KMS-11 (cell line): ENCODE results near the gene MAFB.

Experiments
- H2AFZ ChIP-seq: fragments of 200-600 bp; sonication (generic); 2 replicates; pipeline ENCODE4 v1.6.1; 2016; ENCODE audit warnings: antibody characterized with exemption, mixed run types, low read depth
- H3K27ac ChIP-seq: fragments of 200-600 bp; sonication (generic); 2 replicates; pipeline ENCODE4 v1.6.1; 2016; ENCODE audit warnings: mild to moderate bottlenecking, mixed run types
- H3K27me3 ChIP-seq: fragments of 200-600 bp; sonication (generic); 2 replicates; pipeline ENCODE4 v1.6.1; 2017; ENCODE audit warnings: mild to moderate bottlenecking, low read depth, mixed run types, moderate library complexity; ENCODE audit not compliant: insufficient read depth
- H3K36me3 ChIP-seq: fragments of 200-600 bp; sonication (generic); 2 replicates; pipeline ENCODE4 v1.6.1; 2017; ENCODE audit warnings: mild to moderate bottlenecking, mixed run types; ENCODE audit not compliant: insufficient read depth
- H3K4me1 ChIP-seq: fragments of 200-600 bp; sonication (generic); 2 replicates; pipeline ENCODE4 v1.6.1; 2016; ENCODE audit warnings: mild to moderate bottlenecking, low read depth, mixed run types; ENCODE audit not compliant: poor library complexity, severe bottlenecking
- H3K4me2 ChIP-seq: fragments of 200-600 bp; sonication (generic); 2 replicates; pipeline ENCODE4 v1.7.0; 2016; ENCODE audit warnings: mild to moderate bottlenecking, mixed run types
- H3K4me3 ChIP-seq: fragments of 200-600 bp; sonication (generic); IDR thresholded peaks from 2 replicates; pipeline ENCODE4 v1.6.1; 2017; ENCODE audit warnings: low read depth, low read length, mixed read lengths; ENCODE audit not compliant: insufficient read depth
- H3K79me2 ChIP-seq: fragments of 200-600 bp; sonication (generic); 2 replicates; pipeline ENCODE4 v1.6.1; 2016; ENCODE audit warnings: low read depth, mixed run types; ENCODE audit not compliant: insufficient read depth
- H3K9ac ChIP-seq: fragments of 200-600 bp; sonication (generic); 2 replicates; pipeline ENCODE4 v1.6.1; 2016; ENCODE audit warnings: mild to moderate bottlenecking, mixed run types
- H4K20me1 ChIP-seq: fragments of 200-600 bp; sonication (generic); 2 replicates; pipeline ENCODE4 v1.6.1; 2016; ENCODE audit warnings: mild to moderate bottlenecking, mixed run types; ENCODE audit not compliant: insufficient read depth
- CTCF ChIP-seq: fragments of 200-600 bp; sonication (generic); conservative IDR thresholded peaks from 2 replicates; pipeline ENCODE4 v1.6.1; 2017; ENCODE audit warnings: low read depth, mild to moderate bottlenecking, antibody characterized with exemption, low read length, moderate library complexity, mixed read lengths

Gene MAFB

GRCh38 chr20:40640667-40641066, 48.4 kb downstream of the MAFB start:
- Histone ChIP-seq H3K4me3 (no peak overlapping the region), H3K27ac (no peak overlapping the region), H4K20me1 (no peaks in the 10 kb centered on the region), H3K9ac (no peak overlapping the region), H3K79me2 (no peaks in the 10 kb centered on the region), H3K27me3 (no peaks in the 10 kb centered on the region), H3K4me1 (no peaks in the 10 kb centered on the region), H3K4me2 (no peak overlapping the region), H2AFZ (no peak overlapping the region), H3K36me3 (no peaks in the 10 kb centered on the region)
- no peak for TF ChIP-seq CTCF

DNA sequence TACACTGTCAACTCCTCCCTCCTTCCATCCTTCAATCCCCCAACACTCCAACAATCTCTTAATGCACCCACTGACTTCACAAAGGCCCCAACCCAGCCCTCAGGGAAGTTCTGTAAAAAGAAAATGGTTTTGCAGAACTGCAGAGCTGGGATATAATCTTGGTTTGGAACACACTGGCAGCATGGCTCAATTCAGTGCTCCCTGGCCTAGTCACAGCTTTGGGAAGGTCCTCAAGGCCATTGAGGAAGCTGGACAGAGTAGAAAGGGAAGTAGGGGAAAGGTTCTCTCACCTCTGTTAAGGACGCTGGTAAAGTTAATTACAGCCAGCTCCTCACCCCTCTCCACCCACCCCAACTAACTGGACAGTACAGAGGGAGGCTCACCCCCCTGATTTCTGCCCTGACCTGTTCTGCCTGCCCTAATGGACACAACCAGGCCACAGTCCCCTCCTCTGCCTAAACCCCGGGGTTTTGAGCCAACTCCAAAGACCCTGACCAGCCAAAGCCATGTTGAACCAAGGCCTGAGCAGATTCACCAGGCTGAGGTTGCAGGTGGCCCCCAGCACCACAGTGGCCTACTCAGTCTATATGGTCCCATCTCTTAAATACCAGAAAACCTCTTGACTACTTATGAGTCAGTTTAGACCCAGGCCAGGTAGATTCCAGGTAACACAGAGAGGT, 49.2 kb downstream of the MAFB start:
- H3K9ac ChIP-seq = no peak overlapping the region
- no peak overlapping the region for H2AFZ ChIP-seq
- H3K27ac ChIP-seq = no peak overlapping the region
- no peaks in the 10 kb centered on the region for H3K36me3 ChIP-seq
- H3K4me1 ChIP-seq = no peaks in the 10 kb centered on the region
- no peak for TF ChIP-seq CTCF
- no peaks in the 10 kb centered on the region for H3K27me3 ChIP-seq
- H3K4me2 ChIP-seq = no peak overlapping the region
- no peaks in the 10 kb centered on the region for H4K20me1 ChIP-seq
- no peak overlapping the region for H3K4me3 ChIP-seq
- H3K79me2 ChIP-seq = no peaks in the 10 kb centered on the region

DNA sequence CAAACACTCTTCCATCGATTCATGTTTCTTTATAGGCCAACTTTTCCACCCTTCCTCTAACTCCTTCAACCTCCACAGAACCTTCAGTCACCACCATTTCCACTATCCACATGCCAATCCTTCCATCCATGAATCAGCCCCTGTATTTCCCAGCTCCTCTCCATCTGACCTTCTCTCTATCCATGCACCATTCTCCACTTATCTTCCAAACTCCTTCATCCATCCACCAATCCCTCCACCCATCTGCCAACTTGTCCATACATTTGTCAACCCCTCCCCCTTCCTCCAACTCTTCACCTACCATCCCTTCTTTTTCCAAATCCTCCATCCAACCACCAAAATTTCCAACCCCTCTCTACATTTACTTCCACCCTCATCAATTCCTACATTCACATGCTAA, 49.9 kb downstream of the MAFB start:
- no peaks in the 10 kb centered on the region for H3K4me1 ChIP-seq
- no peak overlapping the region for H3K4me2 ChIP-seq
- no peak overlapping the region for H3K9ac ChIP-seq
- no peak for TF ChIP-seq CTCF
- H4K20me1 ChIP-seq = no peaks in the 10 kb centered on the region
- H3K36me3 ChIP-seq = no peaks in the 10 kb centered on the region
- H3K27me3 ChIP-seq = no peaks in the 10 kb centered on the region
- no peak overlapping the region for H3K27ac ChIP-seq
- H3K4me3 ChIP-seq = no peak overlapping the region
- H2AFZ ChIP-seq = no peak overlapping the region
- H3K79me2 ChIP-seq = no peaks in the 10 kb centered on the region

DNA sequence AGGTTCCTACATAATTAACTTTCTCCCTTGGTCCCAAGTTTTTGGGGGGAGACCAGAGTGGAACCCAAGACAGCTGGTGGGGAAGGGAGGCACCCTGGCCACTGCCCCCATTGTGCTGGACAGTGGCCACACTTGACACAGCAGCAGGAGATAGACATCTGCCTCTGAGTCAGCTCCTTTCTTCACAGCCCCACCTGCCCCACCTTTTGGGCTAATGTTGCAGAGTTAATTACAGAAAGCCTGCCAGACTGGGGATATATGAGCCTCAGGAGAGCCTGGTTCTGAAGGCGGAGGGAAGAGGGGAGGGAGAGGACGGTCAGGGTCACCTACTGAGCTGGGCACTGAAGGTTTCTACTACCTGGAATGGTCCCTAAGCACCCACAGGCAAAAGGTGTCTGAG, 50.6 kb downstream of the MAFB start:
- no peak overlapping the region for H3K9ac ChIP-seq
- no peaks in the 10 kb centered on the region for H4K20me1 ChIP-seq
- H3K4me2 ChIP-seq = no peak overlapping the region
- H3K27ac ChIP-seq = no peak overlapping the region
- no peaks in the 10 kb centered on the region for H3K36me3 ChIP-seq
- no peaks in the 10 kb centered on the region for H3K27me3 ChIP-seq
- H3K4me3 ChIP-seq = no peak overlapping the region
- H3K4me1 ChIP-seq = no peaks in the 10 kb centered on the region
- no peaks in the 10 kb centered on the region for H3K79me2 ChIP-seq
- TF ChIP-seq CTCF = no peak
- H2AFZ ChIP-seq = no peak overlapping the region
